ENCODE measurements around the gene EFCAB8.

Gene EFCAB8

GRCh38 chr20:32988008-32988407 is 129.3 kb downstream of the EFCAB8 start:
- no peak for DNase-seq (ENCODE audit: low read depth in 1 of 2, low spot score in 1 of 2)
- TF ChIP-seq JUND (IDR thresholded peaks at IDR 0.05; ENCODE audit: low read depth): no peak
- in situ Hi-C loops (cut with HindIII; ENCODE audit: low pct_unique_long_range_greater_than_20kb, low sequenced_read_pairs): no loop called here

- TF ChIP-seq JUND (IDR thresholded peaks at IDR 0.05; ENCODE audit: low read depth): no peak
- in situ Hi-C loops (cut with HindIII; ENCODE audit: low pct_unique_long_range_greater_than_20kb, low sequenced_read_pairs): no loop called here
- DNase-seq (ENCODE audit: low read depth in 1 of 2, low spot score in 1 of 2): no peak
Measured at GRCh38 chr20:32989507-32990283, 131.0 kb downstream of the EFCAB8 start.

GRCh38 chr20:32990426-32990825 is 131.7 kb downstream of the EFCAB8 start:
- in situ Hi-C loops (cut with HindIII; ENCODE audit: low pct_unique_long_range_greater_than_20kb, low sequenced_read_pairs): no loop called here

GRCh38 chr20:32991383-32991782 is 132.7 kb downstream of the EFCAB8 start:
- in situ Hi-C loops (cut with HindIII; ENCODE audit: low pct_unique_long_range_greater_than_20kb, low sequenced_read_pairs): no loop called here
- DNase-seq (ENCODE audit: low read depth in 1 of 2, low spot score in 1 of 2): no peak
- TF ChIP-seq JUND (IDR thresholded peaks at IDR 0.05; ENCODE audit: low read depth): no peak

More at GRCh38 chr20:32990426-32990825, 131.7 kb downstream of the EFCAB8 start:
- TF ChIP-seq JUND (IDR thresholded peaks at IDR 0.05; ENCODE audit: low read depth): no peak
- no peak for DNase-seq (ENCODE audit: low read depth in 1 of 2, low spot score in 1 of 2)

GRCh38 chr20:32991792-32992641 is 133.3 kb downstream of the EFCAB8 start:
- peak in 1 of 2 experiments; percentile 29 for DNase-seq (ENCODE audit: low read depth in 1 of 2, low spot score in 1 of 2)
- in situ Hi-C loops (cut with HindIII; ENCODE audit: low pct_unique_long_range_greater_than_20kb, low sequenced_read_pairs): no loop called here
- no peak for TF ChIP-seq JUND (IDR thresholded peaks at IDR 0.05; ENCODE audit: low read depth)

DNA sequence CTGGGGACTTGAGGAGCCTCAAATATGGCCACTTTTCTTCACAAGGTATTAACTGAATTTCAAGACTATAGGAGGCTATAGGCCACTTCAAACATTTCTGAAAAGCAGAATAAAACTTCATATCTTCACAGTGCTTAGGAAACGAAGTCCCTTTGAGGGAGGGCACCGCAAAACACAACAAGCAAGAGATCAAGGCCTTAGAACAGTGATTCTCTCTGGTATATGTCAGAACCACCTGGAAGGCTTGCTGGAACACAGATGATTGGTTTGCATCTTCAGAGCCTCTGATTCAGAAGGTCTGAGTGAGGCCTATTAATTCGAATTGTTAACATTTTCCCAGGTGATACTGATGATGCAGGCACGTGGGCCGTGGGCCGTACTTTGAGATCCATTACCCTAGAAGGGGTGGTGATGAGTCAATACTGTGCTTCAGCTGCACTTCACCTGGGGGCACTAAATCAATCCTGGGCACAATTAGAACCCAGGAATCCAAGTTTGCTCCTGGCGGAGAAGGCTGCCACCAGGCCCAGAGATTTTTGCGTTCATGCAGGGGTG is 134.8 kb downstream of the EFCAB8 start:
- in situ Hi-C loops (cut with HindIII; ENCODE audit: low pct_unique_long_range_greater_than_20kb, low sequenced_read_pairs): no loop called here
- DNase-seq (ENCODE audit: low read depth in 1 of 2, low spot score in 1 of 2): no peak
- no peak for TF ChIP-seq JUND (IDR thresholded peaks at IDR 0.05; ENCODE audit: low read depth)

DNA sequence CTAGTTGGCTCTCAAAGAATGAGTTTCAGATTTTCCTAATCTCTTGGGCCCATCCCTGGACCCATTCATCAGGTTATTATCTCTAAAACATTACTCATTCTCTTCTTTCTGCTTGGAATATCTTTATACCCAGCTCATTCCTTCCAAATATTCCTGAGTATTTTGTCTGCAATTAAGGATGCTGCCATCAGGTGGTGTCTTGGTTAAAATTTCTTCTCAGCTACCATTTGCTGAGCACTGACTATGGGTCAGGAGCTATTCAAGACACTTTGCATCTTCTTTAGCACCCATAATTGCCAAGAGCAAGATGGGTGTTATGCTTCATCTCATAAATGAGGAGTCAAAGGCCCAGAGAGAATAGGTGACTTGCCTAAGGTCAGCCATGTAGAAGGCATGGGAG is 137.1 kb downstream of the EFCAB8 start:
- in situ Hi-C loops (cut with HindIII; ENCODE audit: low pct_unique_long_range_greater_than_20kb, low sequenced_read_pairs): no loop called here
- DNase-seq (ENCODE audit: low read depth in 1 of 2, low spot score in 1 of 2): no peak
- no peak for TF ChIP-seq JUND (IDR thresholded peaks at IDR 0.05; ENCODE audit: low read depth)

DNA sequence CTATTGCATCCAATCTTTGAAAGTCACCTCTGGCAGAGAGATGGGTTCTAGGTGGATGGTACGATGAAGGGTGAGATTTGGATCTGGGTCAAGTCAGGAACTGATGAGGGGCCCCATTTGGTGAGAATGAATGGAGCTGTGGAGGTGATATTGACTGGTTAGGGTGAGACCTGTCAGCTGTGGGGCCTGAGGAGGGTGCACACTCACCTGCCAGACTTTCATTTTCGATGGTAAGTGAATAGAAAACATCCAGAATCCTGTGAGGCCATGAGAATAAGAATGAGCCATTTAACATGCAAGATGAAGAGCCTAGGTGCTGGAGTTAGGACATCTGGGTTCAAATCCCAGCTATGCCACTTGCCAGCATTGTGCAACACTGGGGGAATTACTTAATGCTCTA is 138.7 kb downstream of the EFCAB8 start:
- in situ Hi-C loops (cut with HindIII; ENCODE audit: low pct_unique_long_range_greater_than_20kb, low sequenced_read_pairs): no loop called here
- TF ChIP-seq JUND (IDR thresholded peaks at IDR 0.05; ENCODE audit: low read depth): no peak
- no peak for DNase-seq (ENCODE audit: low read depth in 1 of 2, low spot score in 1 of 2)

DNA sequence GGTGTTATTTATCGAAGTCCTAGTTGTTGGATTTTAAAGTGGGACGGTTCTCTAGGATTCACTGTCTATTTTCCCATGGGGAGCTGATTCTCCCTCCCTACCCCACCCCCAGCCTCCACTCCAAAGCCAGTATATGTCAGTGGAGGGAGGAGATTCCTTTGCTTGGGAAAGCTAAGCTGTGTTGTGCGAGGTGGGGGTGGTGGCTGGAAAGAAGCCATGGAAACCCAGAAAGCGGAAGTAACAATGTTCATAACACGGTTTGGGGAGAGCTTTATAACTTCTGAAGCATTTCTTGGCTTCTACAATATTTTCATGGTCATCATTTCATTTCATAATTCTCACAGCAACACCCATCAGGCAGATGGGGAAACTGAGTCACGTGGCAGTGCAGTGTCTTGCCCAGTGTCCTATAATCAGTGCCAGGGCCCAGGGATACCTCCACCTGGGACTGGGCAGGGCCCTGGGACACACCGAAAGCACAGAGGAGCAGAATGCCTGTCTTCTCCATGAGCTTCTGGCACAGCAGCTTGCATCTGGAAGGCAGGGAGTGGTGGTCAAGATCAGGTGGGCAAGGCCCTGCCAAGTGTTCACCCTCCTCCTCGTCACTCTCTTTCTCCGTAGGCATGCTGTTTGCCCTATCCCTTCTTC is 141.0 kb downstream of the EFCAB8 start:
- TF ChIP-seq JUND (IDR thresholded peaks at IDR 0.05; ENCODE audit: low read depth): no peak
- in situ Hi-C loops (cut with HindIII; ENCODE audit: low pct_unique_long_range_greater_than_20kb, low sequenced_read_pairs): no loop called here

GRCh38 chr20:33000802-33001466 is 142.2 kb downstream of the EFCAB8 start:
- in situ Hi-C loops (cut with HindIII; ENCODE audit: low pct_unique_long_range_greater_than_20kb, low sequenced_read_pairs): no loop called here
- TF ChIP-seq JUND (IDR thresholded peaks at IDR 0.05; ENCODE audit: low read depth): no peak
- DNase-seq (ENCODE audit: low read depth in 1 of 2, low spot score in 1 of 2): peak in 1 of 2 experiments; percentile 47

More for the DNA sequence above, 141.0 kb downstream of the EFCAB8 start:
- DNase-seq (ENCODE audit: low read depth in 1 of 2, low spot score in 1 of 2): no peak

GRCh38 chr20:33002087-33002808 is 143.5 kb downstream of the EFCAB8 start:
- in situ Hi-C loops (cut with HindIII; ENCODE audit: low pct_unique_long_range_greater_than_20kb, low sequenced_read_pairs): no loop called here
- no peak for DNase-seq (ENCODE audit: low read depth in 1 of 2, low spot score in 1 of 2)
- no peak for TF ChIP-seq JUND (IDR thresholded peaks at IDR 0.05; ENCODE audit: low read depth)
